HepG2 (cell line): ENCODE results near the gene ETF1. TPM values are rescaled to one million over a fixed set of nuclear protein-coding genes. Genes with fewer than 3 reads are reported as not detected.

Experiments used
- CENPT ChIP-seq: sonication (generic); formaldehyde crosslinking; IDR thresholded peaks from 2 replicates; pipeline ENCODE4 v1.8.0; 2022; ENCODE audit warnings: low read depth, mild to moderate bottlenecking, moderate library complexity, missing genetic modification reagents
- EHMT2 ChIP-seq: fragments of 200-600 bp; sonication (generic); IDR thresholded peaks from 2 replicates; pipeline ENCODE4 v1.7.0; 2017; ENCODE audit warnings: antibody characterized with exemption, low read depth, low read length, borderline replicate concordance
- ETV6 ChIP-seq: sonication (generic); formaldehyde crosslinking; conservative IDR thresholded peaks from 2 replicates; pipeline ENCODE4 v1.4.0; 2020; ENCODE audit warnings: missing genetic modification reagents
- FLYWCH1 ChIP-seq: sonication (generic); formaldehyde crosslinking; IDR thresholded peaks from 2 replicates; pipeline ENCODE4 v1.8.1; 2023; ENCODE audit warnings: mild to moderate bottlenecking, missing genetic modification reagents
- MIXL1 ChIP-seq: IDR thresholded peaks from 2 replicates; pipeline ENCODE4 v1.6.1; 2016
- NFYC ChIP-seq: IDR thresholded peaks from 2 replicates; pipeline ENCODE4 v1.6.1; 2016; ENCODE audit warnings: missing genetic modification reagents, missing compliant biosample characterization
- POGK ChIP-seq: sonication (generic); formaldehyde crosslinking; conservative IDR thresholded peaks from 2 replicates; pipeline ENCODE4 v1.8.0; 2022; ENCODE audit warnings: mild to moderate bottlenecking, moderate library complexity, missing genetic modification reagents
- RAD21 ChIP-seq: fragments of 450-650 bp; formaldehyde crosslinking; IDR thresholded peaks from 2 replicates; pipeline ENCODE4 v1.5.0; 2020; ENCODE audit warnings: mild to moderate bottlenecking
- SP1 ChIP-seq, 2 experiments: fragments of 450-650 bp in 1 of 2; sonication (generic) in 1 of 2; formaldehyde crosslinking in 1 of 2; IDR thresholded peaks; 2 replicates each; pipeline versions ENCODE4 v1.4.0 to v1.6.1; 2016 to 2020; ENCODE audit warnings: missing genetic modification reagents in 1 of 2
- TSC22D2 ChIP-seq: sonication (generic); formaldehyde crosslinking; IDR thresholded peaks from 2 replicates; pipeline ENCODE4 v1.5.1; 2020; ENCODE audit warnings: missing genetic modification reagents, mild to moderate bottlenecking, borderline replicate concordance
- USF2 ChIP-seq, 2 experiments: sonication (generic) in 1 of 2; formaldehyde crosslinking in 1 of 2; IDR thresholded peaks; 2 replicates each; pipeline versions ENCODE4 v1.5.1 to v1.6.1; 2011 to 2020; ENCODE audit warnings: borderline replicate concordance in 1 of 2, low read depth in 1 of 2, low read length in 1 of 2, mild to moderate bottlenecking in 1 of 2, missing genetic modification reagents in 1 of 2, moderate library complexity in 1 of 2
- ZBTB26 ChIP-seq: IDR thresholded peaks from 2 replicates; pipeline ENCODE4 v1.6.1; 2016; ENCODE audit warnings: missing compliant biosample characterization, missing genetic modification reagents, borderline replicate concordance
- ZNF331 ChIP-seq: sonication (generic); formaldehyde crosslinking; IDR thresholded peaks from 2 replicates; pipeline ENCODE4 v1.4.0; 2020; ENCODE audit warnings: missing genetic modification reagents
- ZNF501 ChIP-seq: sonication (generic); formaldehyde crosslinking; IDR thresholded peaks from 2 replicates; pipeline ENCODE4 v1.5.1; 2020; ENCODE audit warnings: mild to moderate bottlenecking, moderate library complexity, missing genetic modification reagents
- ZNF713 ChIP-seq: sonication (generic); formaldehyde crosslinking; IDR thresholded peaks from 2 replicates; pipeline ENCODE4 v1.4.0; 2020; ENCODE audit warnings: mild to moderate bottlenecking, missing genetic modification reagents
- ZNF781 ChIP-seq: sonication (generic); formaldehyde crosslinking; IDR thresholded peaks from 2 replicates; pipeline ENCODE4 v1.5.1; 2020; ENCODE audit warnings: borderline replicate concordance, mild to moderate bottlenecking, missing genetic modification reagents; ENCODE audit errors: not compliant biosample characterization
- ZSCAN25 ChIP-seq: sonication (generic); formaldehyde crosslinking; IDR thresholded peaks from 2 replicates; pipeline ENCODE4 v1.8.0; 2022; ENCODE audit warnings: mild to moderate bottlenecking, missing genetic modification reagents
- polyA plus RNA-seq, 8 experiments: library from polyadenylated mRNA; depleted of rRNA in 3 of 8; stranded (reverse) in 7 of 8; unstranded in 1 of 8; fragments of >200 nt; fragmentation: Illumina TruSeq in 4 of 8; extraction: Trizol in 4 of 8; gene quantifications; 2 replicates each; pipeline versions ENCODE4 v1.2.1 to v1.2.3, GENCODE V29; 2011 to 2016; ENCODE audit warnings: low read depth in 4 of 8, missing spikeins in 1 of 8, mixed read lengths in 1 of 8; ENCODE audit not compliant: insufficient read depth in 1 of 8
- total RNA-seq, 5 experiments: library from RNA; depleted of rRNA; stranded (reverse); fragments of >200 nt; fragmentation: Illumina TruSeq; extraction: Trizol; gene quantifications; 2 replicates each; pipeline ENCODE4 v1.2.3, GENCODE V29; 2016; ENCODE audit warnings: low read depth in 1 of 5
- TF ChIP-seq, protein P1 (sequence below): sonication (generic); formaldehyde crosslinking; IDR thresholded peaks from 2 replicates; pipeline ENCODE4 v1.4.0; 2020; ENCODE audit warnings: missing genetic modification reagents
- TF ChIP-seq, protein P2 (sequence below): sonication (generic); formaldehyde crosslinking; IDR thresholded peaks from 2 replicates; pipeline ENCODE4 v1.8.1; 2023; ENCODE audit warnings: missing genetic modification reagents, mild to moderate bottlenecking, borderline replicate concordance
- TF ChIP-seq, protein P3 (sequence below): sonication (generic); formaldehyde crosslinking; IDR thresholded peaks from 2 replicates; pipeline ENCODE4 v1.8.0; 2022; ENCODE audit warnings: mild to moderate bottlenecking, missing genetic modification reagents

Gene ETF1
- total and polyA plus RNA-seq, 2 of the 13 experiments (the other 11 are each of a cell fraction or from before 2014, with no cell fraction given), result 52.1 to 184 TPM

DNA sequence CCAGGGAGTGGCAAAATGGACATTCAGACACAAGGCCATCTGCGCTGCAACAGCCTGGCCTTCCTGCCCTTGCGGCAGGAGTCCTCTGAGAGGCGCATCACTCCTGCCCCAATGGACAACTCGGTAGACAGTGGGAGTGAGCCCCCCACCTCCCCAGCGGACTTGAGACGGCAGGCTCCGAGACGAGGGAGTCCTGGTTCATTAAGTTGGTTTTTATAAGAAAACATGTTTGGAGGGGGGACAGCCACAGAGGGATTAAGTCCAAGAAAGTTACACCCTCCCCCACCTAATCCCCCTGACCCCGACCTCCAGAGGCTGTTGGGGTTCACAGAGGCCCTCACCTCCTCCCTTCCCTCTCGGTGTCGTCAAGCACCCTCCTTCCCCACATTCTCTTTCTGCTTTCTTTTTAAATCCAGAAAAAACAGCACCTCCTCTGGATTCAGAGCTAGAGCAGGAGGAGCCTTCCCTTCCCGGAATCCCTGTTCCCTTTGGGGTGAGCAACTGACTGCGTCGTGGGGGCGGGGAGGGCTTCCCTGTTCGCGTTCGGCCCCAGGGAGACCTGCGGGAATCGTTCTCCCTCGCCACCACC lies 79.5 kb downstream of the ETF1 start (continued):
- TF ChIP-seq NFYC (CRISPR knock-in tag), result no peak
- TF ChIP-seq ZNF713 (CRISPR knock-in tag), result no peak
- no peak for TF ChIP-seq ZNF501 (CRISPR knock-in tag)
- no peak for TF ChIP-seq TSC22D2 (CRISPR knock-in tag)
- TF ChIP-seq CENPT (CRISPR knock-in tag), result no peak
- TF ChIP-seq ZSCAN25, result no peak
- TF ChIP-seq RAD21 (CRISPR knock-in tag), result peak; percentile 36; the same call in 1 of the 2 replicates
- no peak for TF ChIP-seq ETV6 (CRISPR knock-in tag)
- TF ChIP-seq MIXL1 (CRISPR knock-in tag), result no peak
- peak; percentile 3 for TF ChIP-seq ZNF781 (CRISPR knock-in tag)
- TF ChIP-seq, protein P1, sequence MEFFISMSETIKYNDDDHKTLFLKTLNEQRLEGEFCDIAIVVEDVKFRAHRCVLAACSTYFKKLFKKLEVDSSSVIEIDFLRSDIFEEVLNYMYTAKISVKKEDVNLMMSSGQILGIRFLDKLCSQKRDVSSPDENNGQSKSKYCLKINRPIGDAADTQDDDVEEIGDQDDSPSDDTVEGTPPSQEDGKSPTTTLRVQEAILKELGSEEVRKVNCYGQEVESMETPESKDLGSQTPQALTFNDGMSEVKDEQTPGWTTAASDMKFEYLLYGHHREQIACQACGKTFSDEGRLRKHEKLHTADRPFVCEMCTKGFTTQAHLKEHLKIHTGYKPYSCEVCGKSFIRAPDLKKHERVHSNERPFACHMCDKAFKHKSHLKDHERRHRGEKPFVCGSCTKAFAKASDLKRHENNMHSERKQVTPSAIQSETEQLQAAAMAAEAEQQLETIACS (CRISPR knock-in tag), result no peak
- 0 out of 2 replicates have a peak, but pooled peaks have one; percentile 3 for TF ChIP-seq POGK (CRISPR knock-in tag)
- no peak for TF ChIP-seq USF2 (IDR thresholded peaks at IDR 0.05; ENCODE audit: low read depth, low read length)
- TF ChIP-seq USF2 (CRISPR knock-in tag; IDR thresholded peaks at IDR 0.05; ENCODE audit: borderline replicate concordance), result no peak
- TF ChIP-seq EHMT2, result no peak
- no peak for TF ChIP-seq SP1 (IDR thresholded peaks at IDR 0.05)
- peak; percentile 2; the same call in 1 of the 2 replicates for TF ChIP-seq SP1 (CRISPR knock-in tag; IDR thresholded peaks at IDR 0.05)
- 0 out of 2 replicates have a peak, but pooled peaks have one; percentile 87 for TF ChIP-seq ZBTB26 (CRISPR knock-in tag)
- 0 out of 2 replicates have a peak, but pooled peaks have one; percentile 44 for TF ChIP-seq FLYWCH1 (CRISPR knock-in tag)
- TF ChIP-seq, protein P2, sequence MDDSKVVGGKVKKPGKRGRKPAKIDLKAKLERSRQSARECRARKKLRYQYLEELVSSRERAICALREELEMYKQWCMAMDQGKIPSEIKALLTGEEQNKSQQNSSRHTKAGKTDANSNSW, result no peak
- TF ChIP-seq ZNF331 (CRISPR knock-in tag), result no peak
- TF ChIP-seq, protein P3, sequence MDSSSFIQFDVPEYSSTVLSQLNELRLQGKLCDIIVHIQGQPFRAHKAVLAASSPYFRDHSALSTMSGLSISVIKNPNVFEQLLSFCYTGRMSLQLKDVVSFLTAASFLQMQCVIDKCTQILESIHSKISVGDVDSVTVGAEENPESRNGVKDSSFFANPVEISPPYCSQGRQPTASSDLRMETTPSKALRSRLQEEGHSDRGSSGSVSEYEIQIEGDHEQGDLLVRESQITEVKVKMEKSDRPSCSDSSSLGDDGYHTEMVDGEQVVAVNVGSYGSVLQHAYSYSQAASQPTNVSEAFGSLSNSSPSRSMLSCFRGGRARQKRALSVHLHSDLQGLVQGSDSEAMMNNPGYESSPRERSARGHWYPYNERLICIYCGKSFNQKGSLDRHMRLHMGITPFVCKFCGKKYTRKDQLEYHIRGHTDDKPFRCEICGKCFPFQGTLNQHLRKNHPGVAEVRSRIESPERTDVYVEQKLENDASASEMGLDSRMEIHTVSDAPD (CRISPR knock-in tag), result no peak
